K562 (cell line): ENCODE measurements around the gene ATP2B1. TPM values are rescaled to one million over a fixed set of nuclear protein-coding genes. Genes with fewer than 3 reads are reported as not detected.
A peak's percentile ranks its signal among the peaks of the same experiment; 100 is the strongest.

Source experiments
- BHLHE40 ChIP-seq: IDR thresholded peaks from 2 replicates; pipeline ENCODE4 v1.6.1; 2011; ENCODE audit warnings: low read length, improper control_type of control experiment
- BMI1 ChIP-seq: fragments of 150-350 bp; IDR thresholded peaks from 2 replicates; pipeline ENCODE4 v1.6.1; 2014; ENCODE audit warnings: low read length
- CHCHD3 ChIP-seq: fragments of 250-450 bp; sonication (Bioruptor Pico); IDR thresholded peaks from 2 replicates; pipeline ENCODE4 v2.1.2; 2022; ENCODE audit warnings: mild to moderate bottlenecking
- CHD1 ChIP-seq: fragments of 200-600 bp; sonication (generic); IDR thresholded peaks from one replicate; pipeline ENCODE4 v1.6.1; 2012; ENCODE audit warnings: mild to moderate bottlenecking, moderate library complexity, low read length, inconsistent platforms
- HDAC1 ChIP-seq, 2 experiments: fragments of 450-650 bp; IDR thresholded peaks; 2 replicates each; pipeline ENCODE4 v1.6.1; 2016 to 2017; ENCODE audit warnings: inconsistent platforms in 1 of 2, mild to moderate bottlenecking in 1 of 2, moderate library complexity in 1 of 2
- KAT8 ChIP-seq: fragments of 450-650 bp; IDR thresholded peaks from 2 replicates; pipeline ENCODE4 v1.6.1; 2016; ENCODE audit warnings: low read depth, mild to moderate bottlenecking
- NR1H2 ChIP-seq: sonication (generic); formaldehyde crosslinking; IDR thresholded peaks from 2 replicates; pipeline ENCODE4 v1.4.0; 2020; ENCODE audit warnings: mild to moderate bottlenecking, missing genetic modification reagents
- RBFOX2 ChIP-seq: fragments of 200-400 bp; formaldehyde crosslinking; IDR thresholded peaks from 2 replicates; pipeline ENCODE4 v1.6.1; 2017; ENCODE audit warnings: low read depth, mild to moderate bottlenecking, low read length, moderate library complexity
- RBM34 ChIP-seq: fragments of 200-400 bp; formaldehyde crosslinking; IDR thresholded peaks from 2 replicates; pipeline ENCODE4 v1.6.1; 2018; ENCODE audit warnings: low read length, borderline replicate concordance; ENCODE audit not compliant: insufficient read depth
- SMARCB1 ChIP-seq: IDR thresholded peaks from 2 replicates; pipeline ENCODE4 v1.6.1; 2011; ENCODE audit warnings: improper control_type of control experiment, low read depth; ENCODE audit not compliant: insufficient read length
- SMC3 ChIP-seq: conservative IDR thresholded peaks from 2 replicates; pipeline ENCODE4 v1.6.1; 2011; ENCODE audit warnings: low read depth, low read length, improper control_type of control experiment; ENCODE audit not compliant: insufficient read depth
- U2AF2 ChIP-seq: fragments of 200-400 bp; formaldehyde crosslinking; optimal IDR thresholded peaks from 2 replicates; pipeline ENCODE3; 2017; ENCODE audit warnings: low read depth, mild to moderate bottlenecking, low read length
- XRCC3 ChIP-seq: fragments of 450-650 bp; IDR thresholded peaks from 2 replicates; pipeline ENCODE4 v1.6.1; 2017; ENCODE audit warnings: mild to moderate bottlenecking, moderate library complexity
- ZFP91 ChIP-seq: sonication (generic); formaldehyde crosslinking; IDR thresholded peaks from 2 replicates; pipeline ENCODE4 v1.8.0; 2022; ENCODE audit warnings: mild to moderate bottlenecking, missing genetic modification reagents
- ZNF282 ChIP-seq: sonication (generic); formaldehyde crosslinking; IDR thresholded peaks from 2 replicates; pipeline ENCODE4 v1.8.1; 2023; ENCODE audit warnings: missing genetic modification reagents
- ZNF449 ChIP-seq: fragments of 250-450 bp; sonication (Bioruptor Pico); IDR thresholded peaks from 2 replicates; pipeline ENCODE4 v1.8.0; 2022; ENCODE audit warnings: moderate library complexity, mild to moderate bottlenecking, inconsistent platforms
- polyA plus RNA-seq, 8 experiments: library from polyadenylated mRNA; depleted of rRNA in 4 of 8; stranded (reverse) in 5 of 8; unstranded in 3 of 8; fragments of >200 nt; fragmentation: Nextera tagmentation in 2 of 8; fragmentation: Illumina TruSeq in 1 of 8; extraction: Ambion mirVana in 2 of 8; extraction: Trizol in 1 of 8; gene quantifications; 2 replicates each; pipeline versions ENCODE4 v1.2.1 to v1.2.3, GENCODE V29; 2011 to 2014; ENCODE audit warnings: inconsistent platforms in 1 of 8, missing spikeins in 1 of 8
- total RNA-seq, 7 experiments: library from RNA; depleted of rRNA in 6 of 7; stranded (reverse); fragments of >200 nt in 6 of 7; fragmentation: Illumina TruSeq in 2 of 7; extraction: Trizol in 2 of 7; gene quantifications; 2 replicates each; pipeline versions ENCODE4 v1.2.1 to v1.2.3, GENCODE V29; 2011 to 2021; ENCODE audit warnings: low replicate concordance in 1 of 7
- TF ChIP-seq, protein P1 (sequence below): fragments of 450-650 bp; IDR thresholded peaks from 2 replicates; pipeline ENCODE4 v1.6.1; 2018; ENCODE audit warnings: mild to moderate bottlenecking, low read depth; ENCODE audit not compliant: partially characterized antibody
- TF ChIP-seq, protein P2 (sequence below): sonication (generic); formaldehyde crosslinking; IDR thresholded peaks from 2 replicates; pipeline ENCODE4 v1.8.1; 2023; ENCODE audit warnings: missing genetic modification reagents, mild to moderate bottlenecking, borderline replicate concordance

The ATP2B1 gene
- total and polyA plus RNA-seq, 9 of the 15 experiments (the other 6 are each of a cell fraction or from before 2014, with no cell fraction given), result 8.6 to 39.0 (median 27.8) TPM

- TF ChIP-seq BMI1 (no peak), SMC3 (no peak), U2AF2 (no peak), ZNF449 (CRISPR knock-in tag) (no peak), KAT8 (no peak), BHLHE40 (peak; percentile 82), HDAC1 (IDR thresholded peaks at IDR 0.05) (peak in 1 of 2 experiments; percentile 72; a peak in 1 of 4 replicates), ZNF282 (peak; percentile 67; the same call in 1 of the 2 replicates), RBM34 (no peak), CHCHD3 (CRISPR knock-in tag) (peak; percentile 29; the same call in 1 of the 2 replicates), CHD1 (no peak), NR1H2 (CRISPR knock-in tag) (peak; percentile 43; the same call in 1 of the 2 replicates), RBFOX2 (peak; percentile 80), XRCC3 (no peak), ZFP91 (CRISPR knock-in tag) (no peak), SMARCB1 (no peak)
- TF ChIP-seq, protein P1, sequence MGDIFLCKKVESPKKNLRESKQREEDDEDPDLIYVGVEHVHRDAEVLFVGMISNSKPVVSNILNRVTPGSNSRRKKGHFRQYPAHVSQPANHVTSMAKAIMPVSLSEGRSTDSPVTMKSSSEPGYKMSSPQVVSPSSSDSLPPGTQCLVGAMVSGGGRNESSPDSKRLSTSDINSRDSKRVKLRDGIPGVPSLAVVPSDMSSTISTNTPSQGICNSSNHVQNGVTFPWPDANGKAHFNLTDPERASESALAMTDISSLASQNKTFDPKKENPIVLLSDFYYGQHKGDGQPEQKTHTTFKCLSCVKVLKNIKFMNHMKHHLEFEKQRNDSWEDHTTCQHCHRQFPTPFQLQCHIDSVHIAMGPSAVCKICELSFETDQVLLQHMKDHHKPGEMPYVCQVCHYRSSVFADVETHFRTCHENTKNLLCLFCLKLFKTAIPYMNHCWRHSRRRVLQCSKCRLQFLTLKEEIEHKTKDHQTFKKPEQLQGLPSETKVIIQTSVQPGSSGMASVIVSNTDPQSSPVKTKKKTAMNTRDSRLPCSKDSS, result no peak
- TF ChIP-seq, protein P2, sequence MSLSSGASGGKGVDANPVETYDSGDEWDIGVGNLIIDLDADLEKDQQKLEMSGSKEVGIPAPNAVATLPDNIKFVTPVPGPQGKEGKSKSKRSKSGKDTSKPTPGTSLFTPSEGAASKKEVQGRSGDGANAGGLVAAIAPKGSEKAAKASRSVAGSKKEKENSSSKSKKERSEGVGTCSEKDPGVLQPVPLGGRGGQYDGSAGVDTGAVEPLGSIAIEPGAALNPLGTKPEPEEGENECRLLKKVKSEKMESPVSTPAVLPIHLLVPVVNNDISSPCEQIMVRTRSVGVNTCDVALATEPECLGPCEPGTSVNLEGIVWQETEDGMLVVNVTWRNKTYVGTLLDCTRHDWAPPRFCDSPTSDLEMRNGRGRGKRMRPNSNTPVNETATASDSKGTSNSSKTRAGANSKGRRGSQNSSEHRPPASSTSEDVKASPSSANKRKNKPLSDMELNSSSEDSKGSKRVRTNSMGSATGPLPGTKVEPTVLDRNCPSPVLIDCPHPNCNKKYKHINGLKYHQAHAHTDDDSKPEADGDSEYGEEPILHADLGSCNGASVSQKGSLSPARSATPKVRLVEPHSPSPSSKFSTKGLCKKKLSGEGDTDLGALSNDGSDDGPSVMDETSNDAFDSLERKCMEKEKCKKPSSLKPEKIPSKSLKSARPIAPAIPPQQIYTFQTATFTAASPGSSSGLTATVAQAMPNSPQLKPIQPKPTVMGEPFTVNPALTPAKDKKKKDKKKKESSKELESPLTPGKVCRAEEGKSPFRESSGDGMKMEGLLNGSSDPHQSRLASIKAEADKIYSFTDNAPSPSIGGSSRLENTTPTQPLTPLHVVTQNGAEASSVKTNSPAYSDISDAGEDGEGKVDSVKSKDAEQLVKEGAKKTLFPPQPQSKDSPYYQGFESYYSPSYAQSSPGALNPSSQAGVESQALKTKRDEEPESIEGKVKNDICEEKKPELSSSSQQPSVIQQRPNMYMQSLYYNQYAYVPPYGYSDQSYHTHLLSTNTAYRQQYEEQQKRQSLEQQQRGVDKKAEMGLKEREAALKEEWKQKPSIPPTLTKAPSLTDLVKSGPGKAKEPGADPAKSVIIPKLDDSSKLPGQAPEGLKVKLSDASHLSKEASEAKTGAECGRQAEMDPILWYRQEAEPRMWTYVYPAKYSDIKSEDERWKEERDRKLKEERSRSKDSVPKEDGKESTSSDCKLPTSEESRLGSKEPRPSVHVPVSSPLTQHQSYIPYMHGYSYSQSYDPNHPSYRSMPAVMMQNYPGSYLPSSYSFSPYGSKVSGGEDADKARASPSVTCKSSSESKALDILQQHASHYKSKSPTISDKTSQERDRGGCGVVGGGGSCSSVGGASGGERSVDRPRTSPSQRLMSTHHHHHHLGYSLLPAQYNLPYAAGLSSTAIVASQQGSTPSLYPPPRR, result no peak
Measured at GRCh38 chr12:89709157-89709994, 738 bp upstream of the ATP2B1 start (continued).
